ENCODE data around the gene PON1.

The PON1 gene

GRCh38 chr7:95253986-95254385 lies 70.3 kb downstream of the PON1 start:
- DNase-seq (ENCODE audit: low spot score) = no peak

GRCh38 chr7:95251966-95252365 lies 72.4 kb downstream of the PON1 start:
- no peak for DNase-seq (ENCODE audit: low spot score)

- DNase-seq (ENCODE audit: low spot score) = no peak
Observed at GRCh38 chr7:95250571-95250970, 73.8 kb downstream of the PON1 start.
